IgD-negative memory B cell (primary cell): ENCODE data around the gene MPZL2. TPM values are rescaled to one million over a fixed set of nuclear protein-coding genes. Genes with fewer than 3 reads are reported as not detected.

Experiments used
- H3K27ac Mint-ChIP-seq, 3 donors: one replicate each; pipeline ENCODE4 v1.8.0; 2020 to 2022; ENCODE audit warnings: mild to moderate bottlenecking in 3 of 3, mixed read lengths in 3 of 3, moderate library complexity in 1 of 3
- H3K27me3 Mint-ChIP-seq: one replicate; pipeline ENCODE4 v1.8.0; 2021; ENCODE audit warnings: mixed read lengths
- H3K36me3 Mint-ChIP-seq: one replicate; pipeline ENCODE4 v1.8.0; 2020; ENCODE audit warnings: mild to moderate bottlenecking, mixed read lengths
- H3K4me1 Mint-ChIP-seq, 3 donors: one replicate each; pipeline ENCODE4 v1.8.0; 2020 to 2022; ENCODE audit warnings: mixed read lengths in 3 of 3, mild to moderate bottlenecking in 1 of 3
- H3K4me3 Mint-ChIP-seq, 4 donors: one replicate each; pipeline ENCODE4 v1.8.0; 2020 to 2022; ENCODE audit warnings: mild to moderate bottlenecking in 4 of 4, mixed read lengths in 4 of 4, moderate library complexity in 3 of 4
- H3K9me3 Mint-ChIP-seq, 3 donors: one replicate each; pipeline ENCODE4 v1.8.0; 2020 to 2021; ENCODE audit warnings: mixed read lengths in 3 of 3, mild to moderate bottlenecking in 1 of 3
- polyA plus RNA-seq: library from polyadenylated mRNA; unstranded; fragments of 300-500 nt; fragmentation: Illumina TruSeq; gene quantifications from one replicate; pipeline ENCODE4 v1.2.3, GENCODE V29; 2021

The MPZL2 gene
- polyA plus RNA-seq, 1 donor from 2014 or later: not detected

DNA sequence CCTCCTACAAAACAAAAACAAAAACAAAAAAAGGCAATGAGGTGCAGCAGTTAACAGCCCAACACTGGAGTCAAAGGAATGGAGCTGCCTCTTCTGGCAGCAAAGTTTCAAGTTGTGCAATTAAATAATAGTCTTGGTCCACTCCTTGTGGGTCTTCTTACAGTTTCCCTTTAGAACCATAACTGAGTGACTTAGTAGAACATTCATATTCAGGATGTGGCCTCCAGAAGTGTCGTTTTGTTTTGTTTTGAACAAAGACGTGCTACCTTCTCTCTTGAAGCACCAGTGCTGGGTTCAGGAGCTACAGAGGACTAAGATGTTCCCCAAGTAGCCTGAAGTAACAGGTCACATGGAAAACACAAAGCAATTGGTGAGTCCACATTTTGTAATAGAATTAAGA, 37.3 kb downstream of the MPZL2 start:
- H3K9me3 Mint-ChIP-seq: no peaks in the 10 kb centered on the region
- peak overlapping the region in 1 of 4 donors; percentile 35 for H3K4me3 Mint-ChIP-seq
- peak overlapping the region in 1 of 3 donors; percentile 89 for H3K27ac Mint-ChIP-seq
- H3K4me1 Mint-ChIP-seq: peaks cover 29 to 48% (median 39%) of the 10 kb centered on the region in 3 donors
- H3K36me3 Mint-ChIP-seq: peaks cover 7% of the 10 kb centered on the region
- peaks cover 5% of the 10 kb centered on the region for H3K27me3 Mint-ChIP-seq

DNA sequence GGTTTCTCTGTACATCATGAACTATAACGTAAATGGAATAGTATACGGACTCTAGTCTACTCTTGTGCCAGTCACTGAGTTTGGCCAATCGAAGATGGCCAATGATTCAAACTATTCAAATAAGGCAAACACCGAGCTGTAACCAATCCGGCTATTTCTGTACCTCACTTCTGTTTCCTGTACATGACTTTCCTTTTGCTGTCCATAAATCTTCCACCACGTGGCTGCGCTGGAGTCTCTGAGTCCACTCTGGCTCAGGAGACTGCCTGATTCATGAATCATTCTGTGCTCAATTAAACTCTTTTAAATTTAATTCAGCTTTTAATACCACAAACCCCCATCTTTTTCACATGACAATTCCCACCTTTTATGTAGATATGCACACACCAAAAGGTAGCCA, 37.8 kb downstream of the MPZL2 start:
- Mint-ChIP-seq H3K27ac (no peak overlapping the region), H3K4me3 (peak overlapping the region in 2 of 4 donors; percentile 19 to 77), H3K9me3 (no peaks in the 10 kb centered on the region), H3K27me3 (peaks cover 10% of the 10 kb centered on the region), H3K4me1 (peaks cover 29 to 48% (median 39%) of the 10 kb centered on the region in 3 donors), H3K36me3 (peaks cover 7% of the 10 kb centered on the region)

DNA sequence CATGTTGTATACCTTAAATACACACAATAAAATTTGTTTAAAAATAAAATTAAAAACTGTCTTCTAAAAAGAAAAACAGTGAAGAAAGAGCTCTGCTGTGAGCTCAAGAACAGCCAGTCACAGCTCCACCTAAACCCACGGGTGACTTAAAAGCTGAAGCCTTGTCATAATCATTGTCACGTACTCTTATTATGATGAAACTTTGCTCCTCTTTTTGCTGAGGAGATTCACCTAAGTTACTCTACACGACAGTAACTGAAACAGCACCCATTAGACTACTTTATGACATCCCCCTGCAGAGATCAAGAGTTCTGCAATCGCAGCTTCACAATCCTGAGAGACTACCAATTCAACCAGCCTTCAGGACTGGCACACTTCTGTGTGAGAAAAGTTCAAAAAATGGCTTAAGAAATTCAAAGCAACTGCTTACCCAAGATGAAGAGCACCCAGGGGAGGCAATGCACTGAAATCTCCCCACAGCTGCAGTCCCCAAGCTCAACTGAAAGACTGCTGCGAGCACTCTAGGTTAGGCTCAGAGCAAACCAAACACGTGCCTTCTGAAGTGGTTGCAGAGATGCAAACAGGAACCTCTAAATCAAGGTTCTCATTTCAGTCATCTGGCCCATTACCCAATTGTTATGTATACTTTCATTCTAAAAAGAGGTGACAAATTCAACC, 39.4 kb downstream of the MPZL2 start, which contains the start of gene JAML:
JAML (minus strand) TSS at position 501 of the 678 bp plus-strand sequence. CDS start 10,145 bp downstream, outside the sequence.
- peaks cover 21% of the 10 kb centered on the region for H3K27me3 Mint-ChIP-seq
- peaks cover 7% of the 10 kb centered on the region for H3K36me3 Mint-ChIP-seq
- H3K4me3 Mint-ChIP-seq: peak within 1 kb of the TSS in 3 of 4 donors; percentile 18 to 76 (median 43)
- H3K9me3 Mint-ChIP-seq: no peaks in the 10 kb centered on the region
- peaks cover 29 to 47% (median 38%) of the 10 kb centered on the region in 3 donors for H3K4me1 Mint-ChIP-seq
- peak within 1 kb of the TSS in 2 of 3 donors; percentile 37 to 73 for H3K27ac Mint-ChIP-seq

DNA sequence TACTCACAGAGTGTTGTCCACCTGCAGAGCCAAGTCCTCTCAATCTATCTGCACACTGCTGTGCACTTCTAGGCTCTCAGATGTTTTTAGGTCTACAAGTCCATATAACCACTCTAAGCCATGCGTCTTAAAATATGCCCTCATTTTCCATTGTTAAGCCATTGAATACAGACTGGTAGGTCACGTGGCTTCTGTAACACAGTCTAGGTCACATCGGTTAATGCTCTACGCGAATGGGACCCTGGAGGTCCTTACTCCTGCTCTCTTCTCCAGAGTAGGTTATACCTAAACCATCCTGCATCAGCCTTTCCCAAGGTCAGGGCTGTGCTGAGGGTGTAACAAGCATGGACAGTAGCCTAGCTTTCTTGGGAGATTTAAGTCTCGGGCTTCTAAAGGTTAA, 40.1 kb downstream of the MPZL2 start:
- peaks cover 4% of the 10 kb centered on the region for H3K36me3 Mint-ChIP-seq
- H3K9me3 Mint-ChIP-seq: no peaks in the 10 kb centered on the region
- peak overlapping the region in 1 of 3 donors; percentile 2 for H3K27ac Mint-ChIP-seq
- H3K4me3 Mint-ChIP-seq: peak overlapping the region in 3 of 4 donors; percentile 12 to 76 (median 43)
- H3K4me1 Mint-ChIP-seq: peaks cover 25 to 41% (median 31%) of the 10 kb centered on the region in 3 donors
- H3K27me3 Mint-ChIP-seq: peaks cover 26% of the 10 kb centered on the region

DNA sequence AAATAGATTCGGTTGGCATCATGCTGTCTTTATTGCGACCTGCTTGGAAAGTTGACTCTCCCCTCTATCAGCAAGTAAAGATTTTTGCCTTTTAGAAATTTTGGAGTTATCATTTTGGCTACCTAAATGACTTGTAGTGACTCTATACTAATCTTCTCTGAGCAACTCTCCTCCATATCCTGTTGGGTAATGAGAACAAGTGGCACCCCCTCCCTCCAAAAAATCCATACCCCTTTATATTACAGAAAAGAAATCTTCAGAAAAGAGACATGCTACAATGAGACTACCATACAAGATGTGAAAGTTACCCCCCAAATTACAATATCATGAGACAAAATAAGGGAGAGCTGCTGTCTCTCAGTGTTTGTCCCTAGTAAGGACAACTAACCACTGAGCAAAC, 40.5 kb downstream of the MPZL2 start:
- H3K27me3 Mint-ChIP-seq: peaks cover 26% of the 10 kb centered on the region
- no peaks in the 10 kb centered on the region for H3K9me3 Mint-ChIP-seq
- peak overlapping the region in 1 of 3 donors; percentile 2 for H3K27ac Mint-ChIP-seq
- peak overlapping the region in 3 of 4 donors; percentile 12 to 43 (median 31) for H3K4me3 Mint-ChIP-seq
- peaks cover 24 to 39% (median 30%) of the 10 kb centered on the region in 3 donors for H3K4me1 Mint-ChIP-seq
- H3K36me3 Mint-ChIP-seq: peaks cover 4% of the 10 kb centered on the region

DNA sequence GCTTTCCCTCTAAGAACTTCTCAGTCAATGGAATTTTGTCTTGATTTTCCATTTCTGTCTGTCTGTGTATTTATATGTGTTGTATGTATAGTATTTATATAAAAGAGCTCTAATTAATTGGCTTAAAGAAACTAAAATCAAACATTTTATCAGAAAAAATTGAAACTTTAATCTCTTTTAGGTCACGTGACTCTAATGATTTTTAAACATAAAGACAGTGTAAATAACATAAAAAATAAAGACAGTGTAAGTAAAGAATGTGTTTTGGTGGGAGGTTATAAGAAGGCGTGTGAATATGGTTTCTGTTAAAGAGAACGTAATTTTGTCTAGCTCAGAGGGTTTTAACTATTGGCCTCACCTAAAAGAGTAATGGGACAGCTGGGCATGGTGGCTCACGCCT, 41.7 kb downstream of the MPZL2 start:
- peaks cover 34% of the 10 kb centered on the region for H3K27me3 Mint-ChIP-seq
- peaks cover 13 to 27% (median 20%) of the 10 kb centered on the region in 3 donors for H3K4me1 Mint-ChIP-seq
- H3K4me3 Mint-ChIP-seq: no peak overlapping the region
- H3K9me3 Mint-ChIP-seq: no peaks in the 10 kb centered on the region
- no peak overlapping the region for H3K27ac Mint-ChIP-seq
- peaks cover 8% of the 10 kb centered on the region for H3K36me3 Mint-ChIP-seq

DNA sequence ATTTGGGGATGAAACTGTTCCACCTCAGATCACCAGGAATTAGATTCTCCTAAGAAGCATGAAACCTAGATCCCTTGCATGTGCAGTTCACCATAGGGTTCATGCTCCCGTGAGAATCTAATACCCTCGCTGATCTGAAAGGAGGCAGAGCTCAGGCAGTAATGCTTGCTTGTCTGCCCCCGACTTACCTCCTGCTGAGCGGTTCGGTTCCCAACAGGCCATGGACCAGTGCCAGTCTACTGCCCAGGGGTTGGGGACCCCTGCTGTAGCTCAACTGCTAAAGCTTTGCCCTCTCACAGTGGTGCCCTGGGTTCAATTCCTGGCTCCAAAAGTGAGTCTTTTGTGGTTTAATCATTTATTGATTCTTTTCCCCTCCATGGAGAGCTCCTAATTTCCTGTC, 42.7 kb downstream of the MPZL2 start:
- H3K27me3 Mint-ChIP-seq: peaks cover 43% of the 10 kb centered on the region
- no peaks in the 10 kb centered on the region for H3K9me3 Mint-ChIP-seq
- peaks cover 8% of the 10 kb centered on the region for H3K36me3 Mint-ChIP-seq
- H3K4me1 Mint-ChIP-seq: peaks cover 7 to 23% (median 16%) of the 10 kb centered on the region in 3 donors
- H3K27ac Mint-ChIP-seq: peak overlapping the region in 1 of 3 donors; percentile 23
- no peak overlapping the region for H3K4me3 Mint-ChIP-seq

DNA sequence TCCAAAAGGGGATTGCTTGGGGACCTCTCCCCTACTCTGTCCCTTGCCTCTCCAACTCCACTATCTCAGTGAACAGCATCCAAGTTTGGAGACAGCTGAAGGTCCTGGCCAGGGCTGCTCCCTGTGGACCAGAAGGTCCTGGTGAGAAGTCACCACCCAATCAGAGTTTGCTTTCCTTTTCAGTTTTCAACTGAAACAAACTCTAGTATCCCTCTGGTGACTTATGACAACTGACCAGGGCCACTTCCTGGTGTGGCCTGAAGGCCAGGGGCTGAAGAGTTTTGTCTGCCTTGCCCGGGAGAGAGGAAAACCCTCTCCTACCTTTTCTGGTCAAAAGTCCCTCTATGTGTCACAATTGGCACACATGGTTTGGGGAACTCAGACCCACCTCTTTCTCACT, 44.4 kb downstream of the MPZL2 start:
- H3K4me3 Mint-ChIP-seq: no peak overlapping the region
- no peak overlapping the region for H3K27ac Mint-ChIP-seq
- peaks cover 11 to 20% (median 18%) of the 10 kb centered on the region in 3 donors for H3K4me1 Mint-ChIP-seq
- H3K9me3 Mint-ChIP-seq: no peaks in the 10 kb centered on the region
- peaks cover 47% of the 10 kb centered on the region for H3K27me3 Mint-ChIP-seq
- peaks cover 5% of the 10 kb centered on the region for H3K36me3 Mint-ChIP-seq

DNA sequence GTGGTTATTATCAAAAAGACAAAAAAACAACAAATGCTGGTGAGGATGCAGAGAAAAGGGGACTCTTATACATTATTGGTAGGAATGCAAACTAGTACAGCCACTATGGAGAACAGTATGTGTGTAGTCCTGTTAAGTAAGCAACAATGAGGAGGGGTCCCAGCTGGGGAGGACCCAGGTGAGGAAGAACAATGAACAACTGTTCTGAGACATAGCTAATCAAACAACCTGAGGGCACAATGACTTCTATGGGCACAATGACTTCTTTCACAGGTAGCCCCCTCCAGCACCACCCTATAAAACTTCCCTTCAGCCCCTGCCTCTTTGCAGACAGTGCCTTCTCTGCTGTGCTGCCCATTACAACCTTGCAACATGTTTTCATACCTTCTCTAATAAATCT, 44.9 kb downstream of the MPZL2 start:
- Mint-ChIP-seq H3K4me3 (no peak overlapping the region), H3K36me3 (peaks cover 5% of the 10 kb centered on the region), H3K27me3 (peaks cover 48% of the 10 kb centered on the region), H3K27ac (no peak overlapping the region), H3K4me1 (peaks cover 11 to 22% (median 19%) of the 10 kb centered on the region in 3 donors), H3K9me3 (no peaks in the 10 kb centered on the region)

DNA sequence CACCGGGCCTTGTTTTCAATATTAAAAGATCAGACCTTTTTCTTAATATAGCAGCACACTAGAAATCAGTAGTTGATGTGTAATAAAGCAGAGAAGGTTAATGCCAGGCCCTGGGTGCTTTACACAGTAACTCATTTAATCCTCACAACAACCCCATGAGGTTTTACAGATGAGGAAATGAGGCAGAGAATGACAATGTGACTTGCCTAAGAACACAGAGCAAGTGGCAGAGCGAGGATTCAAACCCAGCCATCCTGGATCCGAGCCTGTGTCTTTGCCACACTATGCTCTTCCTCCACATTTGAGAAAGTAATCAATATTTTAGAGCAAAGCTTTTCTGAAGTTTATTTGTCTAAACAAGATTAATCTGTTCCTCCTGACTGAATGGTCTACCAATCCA, 46.5 kb downstream of the MPZL2 start:
- H3K4me3 Mint-ChIP-seq: peak overlapping the region in 1 of 4 donors; percentile 39
- peaks cover 3% of the 10 kb centered on the region for H3K36me3 Mint-ChIP-seq
- H3K9me3 Mint-ChIP-seq: no peaks in the 10 kb centered on the region
- H3K27ac Mint-ChIP-seq: no peak overlapping the region
- peaks cover 17 to 36% (median 17%) of the 10 kb centered on the region in 3 donors for H3K4me1 Mint-ChIP-seq
- peaks cover 53% of the 10 kb centered on the region for H3K27me3 Mint-ChIP-seq

DNA sequence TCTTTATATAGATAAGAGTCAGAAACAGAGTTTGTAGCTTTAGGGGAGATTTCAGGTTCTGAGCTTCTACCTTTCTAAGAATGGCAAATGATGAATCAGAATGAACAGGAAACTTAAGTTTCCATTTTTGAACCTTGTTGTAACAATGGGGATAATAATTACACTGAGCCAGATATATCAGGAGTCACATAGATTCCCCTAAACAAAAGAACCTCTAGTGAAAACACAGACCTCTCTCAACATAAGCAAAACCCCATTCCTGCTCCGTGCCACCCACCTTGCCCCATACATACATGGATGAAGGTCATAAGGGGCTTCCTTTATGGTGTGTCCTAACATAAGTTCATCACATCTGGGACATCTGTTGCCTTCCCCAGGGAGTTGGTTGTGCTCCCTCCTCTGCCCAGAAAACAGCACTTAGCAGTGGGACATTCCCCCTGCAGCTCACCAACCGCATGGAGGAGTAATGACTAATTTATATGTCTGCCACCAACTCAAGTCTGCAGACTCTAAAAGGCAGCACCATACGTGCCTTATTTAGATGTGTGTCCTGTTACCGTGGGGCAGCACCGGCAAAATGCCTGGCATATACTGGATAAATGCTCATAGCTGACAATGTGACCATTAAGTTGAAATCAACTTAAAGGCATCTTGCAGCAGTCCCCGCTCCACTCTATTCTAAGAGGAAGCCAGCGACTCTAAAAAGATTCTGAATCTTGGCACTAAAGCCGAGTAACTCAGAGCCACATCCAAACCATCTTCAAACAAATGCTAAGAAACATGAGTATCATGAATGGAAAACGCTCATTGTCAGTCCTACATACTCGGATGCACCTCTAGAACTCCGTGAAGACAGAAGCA, 47.2 kb downstream of the MPZL2 start:
- H3K4me3 Mint-ChIP-seq: peak overlapping the region in 1 of 4 donors; percentile 18
- H3K4me1 Mint-ChIP-seq: peaks cover 17 to 37% (median 21%) of the 10 kb centered on the region in 3 donors
- H3K36me3 Mint-ChIP-seq: peaks cover 3% of the 10 kb centered on the region
- H3K27me3 Mint-ChIP-seq: peaks cover 60% of the 10 kb centered on the region
- no peaks in the 10 kb centered on the region for H3K9me3 Mint-ChIP-seq
- H3K27ac Mint-ChIP-seq: no peak overlapping the region

DNA sequence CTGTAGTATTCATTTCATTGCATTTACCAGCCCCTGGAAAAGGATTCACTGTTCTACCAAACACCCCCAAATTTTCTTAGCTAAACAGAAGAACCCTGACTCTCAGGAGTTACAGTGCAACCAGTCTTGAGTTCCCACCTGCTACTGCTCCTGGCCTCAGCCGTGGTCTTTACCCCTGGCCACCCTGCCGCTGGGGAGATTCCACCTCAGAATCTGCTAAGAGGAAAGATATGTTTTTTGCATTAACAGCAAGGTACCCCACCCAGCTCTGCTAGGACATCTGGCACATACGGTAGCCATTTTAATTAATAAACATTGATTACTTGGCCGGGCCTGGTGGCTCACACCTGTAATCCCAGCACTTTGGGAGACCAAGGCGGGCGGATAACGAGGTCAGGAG, 48.3 kb downstream of the MPZL2 start:
- peaks cover 3% of the 10 kb centered on the region for H3K36me3 Mint-ChIP-seq
- H3K4me3 Mint-ChIP-seq: peak overlapping the region in 1 of 4 donors; percentile 4
- no peak overlapping the region for H3K27ac Mint-ChIP-seq
- no peaks in the 10 kb centered on the region for H3K9me3 Mint-ChIP-seq
- H3K27me3 Mint-ChIP-seq: peaks cover 60% of the 10 kb centered on the region
- H3K4me1 Mint-ChIP-seq: peaks cover 17 to 39% (median 24%) of the 10 kb centered on the region in 3 donors

DNA sequence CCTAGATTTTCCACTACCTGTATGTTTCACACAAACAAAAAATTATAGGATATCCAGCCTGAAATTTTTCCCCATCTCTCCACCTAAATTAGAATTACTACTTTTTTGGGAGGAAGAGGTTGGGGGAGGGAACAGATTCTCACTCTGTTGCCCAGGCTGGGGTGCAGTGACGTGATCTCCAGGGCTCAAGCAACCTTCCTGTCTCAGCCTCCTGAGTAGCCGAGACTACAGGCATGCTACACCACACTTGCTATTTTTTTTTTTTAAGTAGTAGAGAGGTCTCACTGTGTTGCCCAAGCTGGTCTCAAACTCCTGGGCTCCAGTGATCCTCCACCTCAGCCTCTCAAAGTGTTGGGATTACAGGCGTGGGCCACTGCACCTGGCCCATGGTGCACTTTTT, 48.8 kb downstream of the MPZL2 start:
- Mint-ChIP-seq H3K27ac (no peak overlapping the region), H3K36me3 (peaks cover 3% of the 10 kb centered on the region), H3K4me3 (peak overlapping the region in 1 of 4 donors; percentile 41), H3K27me3 (peaks cover 63% of the 10 kb centered on the region), H3K9me3 (no peaks in the 10 kb centered on the region), H3K4me1 (peaks cover 17 to 39% (median 24%) of the 10 kb centered on the region in 3 donors)

DNA sequence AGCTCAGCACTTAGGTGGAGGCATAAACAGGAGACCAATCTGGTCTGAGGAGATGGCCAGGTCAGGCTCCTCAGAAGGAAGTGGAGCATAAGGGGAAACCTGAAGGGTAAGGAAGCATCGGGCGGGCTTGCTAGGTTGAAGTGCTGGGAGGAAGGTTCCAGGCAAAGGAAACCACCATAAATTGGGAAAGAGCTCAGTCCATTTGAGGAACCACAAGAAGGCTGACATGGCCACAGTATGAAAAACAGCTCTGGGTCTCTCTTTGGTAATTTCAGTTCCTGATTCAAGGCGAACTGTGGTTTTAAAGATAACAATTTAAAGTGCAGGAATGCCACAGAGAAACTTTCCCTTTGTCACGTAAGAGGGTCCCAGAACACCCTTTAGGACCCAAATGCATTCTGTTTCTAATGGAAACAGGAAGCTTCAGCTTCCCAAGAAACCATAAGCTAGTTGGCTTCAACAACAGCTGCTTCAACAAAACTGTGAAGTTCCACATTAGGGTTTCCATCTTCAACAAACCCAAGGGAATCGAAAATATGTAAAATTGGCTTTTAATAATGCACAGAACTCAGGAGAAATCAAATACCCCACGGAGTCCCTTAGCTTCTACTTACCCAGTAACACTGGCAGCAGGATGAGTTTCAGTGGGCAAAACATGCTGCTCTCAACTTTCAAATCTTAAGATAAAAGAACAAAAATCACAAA, 49.7 kb downstream of the MPZL2 start:
- no peak overlapping the region for H3K27ac Mint-ChIP-seq
- H3K4me3 Mint-ChIP-seq: peak overlapping the region in 2 of 4 donors; percentile 77 to 80
- H3K36me3 Mint-ChIP-seq: peaks cover 6% of the 10 kb centered on the region
- H3K4me1 Mint-ChIP-seq: peaks cover 17 to 39% (median 24%) of the 10 kb centered on the region in 3 donors
- H3K9me3 Mint-ChIP-seq: no peaks in the 10 kb centered on the region
- H3K27me3 Mint-ChIP-seq: peaks cover 58% of the 10 kb centered on the region
